ENCODE data around the gene CACNG1. TPM values are rescaled to one million over a fixed set of nuclear protein-coding genes. Genes with fewer than 3 reads are reported as not detected.

The CACNG1 gene
- polyA plus RNA-seq, 3 donors: not detected

- 79% methylated on average over 7 of the region's 9 CpGs for WGBS (ENCODE audit: insufficient coverage)
Observed at GRCh38 chr17:67011527-67012175, 32.7 kb upstream of the CACNG1 start.

GRCh38 chr17:67013891-67014290 lies 30.5 kb upstream of the CACNG1 start:
- no peak for TF ChIP-seq CTCF (IDR thresholded peaks at IDR 0.05)

More at GRCh38 chr17:67011527-67012175, 32.7 kb upstream of the CACNG1 start:
- H3K9ac ChIP-seq (ENCODE audit: insufficient read depth, low read length, poor library complexity, severe bottlenecking): no peak overlapping the region
- H3K4me3 Mint-ChIP-seq: no peak overlapping the region
- H3K27me3 Mint-ChIP-seq (ENCODE audit: low read depth in 3 of 3): peaks cover 7 to 15% (median 12%) of the 10 kb centered on the region in 3 donors
- H3K27ac Mint-ChIP-seq: no peak overlapping the region
- H3K79me2 ChIP-seq (ENCODE audit: insufficient read depth, low read length): no peaks in the 10 kb centered on the region
- H3K4me1 Mint-ChIP-seq: no peaks in the 10 kb centered on the region
- H3K4me1 ChIP-seq (ENCODE audit: control insufficient read depth in 1 of 2, insufficient read depth in 2 of 2, low read length in 2 of 2): no peaks in the 10 kb centered on the region
- no peaks in the 10 kb centered on the region for H3K36me3 Mint-ChIP-seq
- H3K9me3 ChIP-seq (replicated peaks in 1 of 2; ENCODE audit: control insufficient read depth in 1 of 2, insufficient read depth in 1 of 2, low read length in 2 of 2): peaks cover 0 to 12% of the 10 kb centered on the region in 2 donors
- H3K36me3 ChIP-seq (replicated peaks in 1 of 2; ENCODE audit: control insufficient read depth in 1 of 2, insufficient read depth in 2 of 2, low read length in 2 of 2): no peaks in the 10 kb centered on the region
- H4K20me1 ChIP-seq (ENCODE audit: insufficient read depth, low read length): no peaks in the 10 kb centered on the region
- intact Hi-C loops (cut with micrococcal nuclease): no loop called here
- no peak overlapping the region for H3K4me2 ChIP-seq (replicated peaks; ENCODE audit: extremely low read depth, low read length, poor library complexity, severe bottlenecking)
- no peak overlapping the region for H3K4me3 ChIP-seq (replicated peaks in 1 of 3; ENCODE audit: low read depth in 2 of 3, low read length in 3 of 3)
- H3K9me3 Mint-ChIP-seq: peaks cover 0 to 10% (median 3%) of the 10 kb centered on the region in 7 donors
- H3K27me3 ChIP-seq (ENCODE audit: control insufficient read depth in 2 of 2, insufficient read depth in 2 of 2, low read length in 2 of 2): no peaks in the 10 kb centered on the region
- TF ChIP-seq CTCF (IDR thresholded peaks at IDR 0.05): no peak
- no peak overlapping the region for H2AFZ ChIP-seq (ENCODE audit: insufficient read depth, low read depth, low read length, poor library complexity, severe bottlenecking)
- no peak overlapping the region for H3K27ac ChIP-seq (ENCODE audit: low read depth in 1 of 2, low read length in 2 of 2)
- no peak for DNase-seq

More at GRCh38 chr17:67013891-67014290, 30.5 kb upstream of the CACNG1 start:
- no peaks in the 10 kb centered on the region for H3K79me2 ChIP-seq (ENCODE audit: insufficient read depth, low read length)
- no peak overlapping the region for H3K27ac ChIP-seq (ENCODE audit: low read depth in 1 of 2, low read length in 2 of 2)
- no peaks in the 10 kb centered on the region for H3K36me3 ChIP-seq (replicated peaks in 1 of 2; ENCODE audit: control insufficient read depth in 1 of 2, insufficient read depth in 2 of 2, low read length in 2 of 2)
- H2AFZ ChIP-seq (ENCODE audit: insufficient read depth, low read depth, low read length, poor library complexity, severe bottlenecking): no peak overlapping the region
- H3K9me3 ChIP-seq (replicated peaks in 1 of 2; ENCODE audit: control insufficient read depth in 1 of 2, insufficient read depth in 1 of 2, low read length in 2 of 2): peaks cover 0 to 4% of the 10 kb centered on the region in 2 donors
- WGBS (ENCODE audit: insufficient coverage): 96% methylated on average over 5 of the region's 8 CpGs
- H3K4me2 ChIP-seq (replicated peaks; ENCODE audit: extremely low read depth, low read length, poor library complexity, severe bottlenecking): no peak overlapping the region
- no peaks in the 10 kb centered on the region for H3K27me3 ChIP-seq (ENCODE audit: control insufficient read depth in 2 of 2, insufficient read depth in 2 of 2, low read length in 2 of 2)
- no peak overlapping the region for H3K4me3 Mint-ChIP-seq
- H3K27me3 Mint-ChIP-seq (ENCODE audit: low read depth in 3 of 3): peaks cover 7 to 16% (median 12%) of the 10 kb centered on the region in 3 donors
- H4K20me1 ChIP-seq (ENCODE audit: insufficient read depth, low read length): no peaks in the 10 kb centered on the region
- no peaks in the 10 kb centered on the region for H3K4me1 ChIP-seq (ENCODE audit: control insufficient read depth in 1 of 2, insufficient read depth in 2 of 2, low read length in 2 of 2)
- intact Hi-C loops (cut with micrococcal nuclease): no loop called here
- no peaks in the 10 kb centered on the region for H3K4me1 Mint-ChIP-seq
- no peak overlapping the region for H3K9ac ChIP-seq (ENCODE audit: insufficient read depth, low read length, poor library complexity, severe bottlenecking)
- no peak for DNase-seq
- no peak overlapping the region for H3K4me3 ChIP-seq (replicated peaks in 1 of 3; ENCODE audit: low read depth in 2 of 3, low read length in 3 of 3)
- peaks cover 0 to 5% (median 0%) of the 10 kb centered on the region in 7 donors for H3K9me3 Mint-ChIP-seq
- H3K36me3 Mint-ChIP-seq: no peaks in the 10 kb centered on the region
- no peak overlapping the region for H3K27ac Mint-ChIP-seq

All from CD14-positive monocyte (primary cell).